H1 (cell line): Measurements from ENCODE around the gene POLA1.

Source experiments
- CBX5 ChIP-seq: fragments of 300-800, 300-1000 bp; sonication (generic); IDR thresholded peaks from 2 replicates; pipeline ENCODE4 v1.7.1; 2016; ENCODE audit warnings: antibody characterized with exemption, low read length, low read depth
- CTCF ChIP-seq, 3 experiments: IDR thresholded peaks; 1 replicate in 2 of 3; 2 replicates in 1 of 3; pipeline versions ENCODE4 v1.5.1 to v1.6.1; 2011; ENCODE audit warnings: low read length in 3 of 3, mild to moderate bottlenecking in 3 of 3, inconsistent platforms in 2 of 3, low read depth in 1 of 3, moderate library complexity in 1 of 3; ENCODE audit not compliant: insufficient read depth in 1 of 3; ENCODE audit errors: control extremely low read depth in 1 of 3
- FOSL1 ChIP-seq: IDR thresholded peaks from 2 replicates; pipeline ENCODE4 v1.6.1; 2011; ENCODE audit warnings: mild to moderate bottlenecking, low read depth, low read length, moderate library complexity; ENCODE audit not compliant: insufficient read depth
- POLR2A ChIP-seq, 2 experiments: IDR thresholded peaks; 1 replicate in 1 of 2; 2 replicates in 1 of 2; pipeline ENCODE4 v1.6.1; 2011; ENCODE audit warnings: low read depth in 2 of 2, low read length in 2 of 2, mild to moderate bottlenecking in 2 of 2; ENCODE audit errors: control extremely low read depth in 1 of 2
- RXRA ChIP-seq: IDR thresholded peaks from 2 replicates; pipeline ENCODE4 v1.6.1; 2011; ENCODE audit warnings: low read depth, mild to moderate bottlenecking, low read length, moderate library complexity; ENCODE audit not compliant: insufficient read depth
- SIRT6 ChIP-seq: IDR thresholded peaks from one replicate; pipeline ENCODE4 v1.7.1; 2012; ENCODE audit warnings: low read length, inconsistent platforms
- TAF1 ChIP-seq: IDR thresholded peaks from 2 replicates; pipeline ENCODE4 v1.6.1; 2011; ENCODE audit warnings: mild to moderate bottlenecking, low read depth, low read length
- TAF7 ChIP-seq: optimal IDR thresholded peaks from 2 replicates; pipeline ENCODE3; 2011; ENCODE audit warnings: low read depth, mild to moderate bottlenecking, inconsistent platforms, low read length, moderate library complexity, borderline replicate concordance

- TF ChIP-seq CTCF (IDR thresholded peaks at IDR 0.05; ENCODE audit: control extremely low read depth in 1 of 3, insufficient read depth in 1 of 3, low read depth in 1 of 3, low read length in 3 of 3) (no peak), TAF7 (no peak), FOSL1 (no peak), SIRT6 (no peak), TAF1 (no peak), CBX5 (no peak), POLR2A (IDR thresholded peaks at IDR 0.05; ENCODE audit: control extremely low read depth in 1 of 2, low read depth in 2 of 2, low read length in 2 of 2) (no peak), RXRA (no peak)
Measured at GRCh38 chrX:24759786-24760185, 66.1 kb downstream of the POLA1 start.
